ENCODE results near the gene AQP6.
A peak's percentile ranks its signal among the peaks of the same experiment; 100 is the strongest.

The AQP6 gene

GRCh38 chr12:50006280-50006679, 33.5 kb downstream of the AQP6 start:
- DNase-seq (ENCODE audit: low read depth, low spot score), result no peak
- TF ChIP-seq, protein P1, sequence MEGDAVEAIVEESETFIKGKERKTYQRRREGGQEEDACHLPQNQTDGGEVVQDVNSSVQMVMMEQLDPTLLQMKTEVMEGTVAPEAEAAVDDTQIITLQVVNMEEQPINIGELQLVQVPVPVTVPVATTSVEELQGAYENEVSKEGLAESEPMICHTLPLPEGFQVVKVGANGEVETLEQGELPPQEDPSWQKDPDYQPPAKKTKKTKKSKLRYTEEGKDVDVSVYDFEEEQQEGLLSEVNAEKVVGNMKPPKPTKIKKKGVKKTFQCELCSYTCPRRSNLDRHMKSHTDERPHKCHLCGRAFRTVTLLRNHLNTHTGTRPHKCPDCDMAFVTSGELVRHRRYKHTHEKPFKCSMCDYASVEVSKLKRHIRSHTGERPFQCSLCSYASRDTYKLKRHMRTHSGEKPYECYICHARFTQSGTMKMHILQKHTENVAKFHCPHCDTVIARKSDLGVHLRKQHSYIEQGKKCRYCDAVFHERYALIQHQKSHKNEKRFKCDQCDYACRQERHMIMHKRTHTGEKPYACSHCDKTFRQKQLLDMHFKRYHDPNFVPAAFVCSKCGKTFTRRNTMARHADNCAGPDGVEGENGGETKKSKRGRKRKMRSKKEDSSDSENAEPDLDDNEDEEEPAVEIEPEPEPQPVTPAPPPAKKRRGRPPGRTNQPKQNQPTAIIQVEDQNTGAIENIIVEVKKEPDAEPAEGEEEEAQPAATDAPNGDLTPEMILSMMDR (IDR thresholded peaks at IDR 0.05; ENCODE audit: low read depth, low read length), result no peak
- no peak overlapping the region for H3K4me3 ChIP-seq (ENCODE audit: low read depth, low read length)
- in situ Hi-C loops (cut with HindIII; ENCODE audit: low sequenced_read_pairs), result no loop called here

DNA sequence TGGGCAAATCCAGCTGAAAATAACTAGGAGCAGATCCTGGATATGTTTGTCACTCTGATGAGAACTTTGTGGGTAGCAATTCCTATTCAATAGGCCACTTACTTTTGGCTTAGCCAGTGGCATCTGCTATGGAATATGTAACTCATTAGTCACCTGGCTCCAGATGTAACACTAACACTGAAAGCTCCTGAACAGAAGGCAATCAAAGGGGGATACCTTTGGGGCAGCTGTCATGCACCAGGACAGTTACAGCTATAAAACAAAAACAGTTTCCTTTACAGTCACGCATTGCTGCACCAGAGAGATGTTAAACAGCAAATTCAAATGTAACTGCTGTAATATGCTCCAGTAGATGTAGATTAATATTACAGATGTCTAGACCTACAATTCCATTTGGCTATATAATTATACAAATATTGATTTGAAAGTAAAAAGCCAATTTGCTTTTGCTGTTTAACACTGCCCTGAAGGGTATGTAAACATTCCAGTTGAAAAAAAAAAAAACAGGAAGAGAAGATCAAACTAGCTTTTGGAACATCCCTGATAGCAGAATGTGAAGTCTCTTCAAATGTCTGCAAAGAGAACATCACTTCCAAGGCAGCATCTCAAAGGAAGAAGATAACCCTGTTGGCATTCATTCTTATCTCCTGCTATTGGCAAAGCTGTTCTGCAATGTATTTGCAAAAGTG, 34.2 kb downstream of the AQP6 start:
- no peak overlapping the region for H3K4me3 ChIP-seq (ENCODE audit: low read depth, low read length)
- in situ Hi-C loops (cut with HindIII; ENCODE audit: low sequenced_read_pairs), result no loop called here
- TF ChIP-seq, protein P1 (IDR thresholded peaks at IDR 0.05; ENCODE audit: low read depth, low read length), result no peak
- DNase-seq (ENCODE audit: low read depth, low spot score), result no peak

- TF ChIP-seq, protein P1 (IDR thresholded peaks at IDR 0.05; ENCODE audit: low read depth, low read length), result no peak
- H3K4me3 ChIP-seq (ENCODE audit: low read depth, low read length), result no peak overlapping the region
- in situ Hi-C loops (cut with HindIII; ENCODE audit: low sequenced_read_pairs), result no loop called here
- no peak for DNase-seq (ENCODE audit: low read depth, low spot score)
These were observed 40.8 kb downstream of the AQP6 start for GRCh38 chr12:50013361-50014147.

DNA sequence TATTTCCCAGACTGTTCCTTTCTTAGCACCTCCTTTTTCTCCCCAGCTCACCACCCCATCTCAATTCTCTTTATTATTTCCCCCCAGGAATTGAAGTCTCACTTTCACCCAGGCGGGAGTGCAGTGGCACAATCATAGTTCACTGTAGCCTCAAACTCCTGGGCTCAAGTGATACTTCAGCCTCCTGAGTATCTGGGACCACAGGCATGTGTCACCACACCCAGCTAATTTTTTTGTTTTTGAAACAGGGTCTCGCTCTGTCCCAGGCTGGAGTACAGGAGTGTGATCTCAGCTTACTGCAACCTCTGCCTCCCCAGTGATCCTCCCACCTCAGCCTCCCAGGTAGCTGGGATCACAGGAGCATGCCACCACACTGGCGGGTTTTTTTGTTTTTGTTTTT, 41.6 kb downstream of the AQP6 start:
- TF ChIP-seq, protein P1 (IDR thresholded peaks at IDR 0.05; ENCODE audit: low read depth, low read length), result no peak
- H3K4me3 ChIP-seq (ENCODE audit: low read depth, low read length), result no peak overlapping the region
- no peak for DNase-seq (ENCODE audit: low read depth, low spot score)
- in situ Hi-C loops (cut with HindIII; ENCODE audit: low sequenced_read_pairs), result no loop called here

- no peak overlapping the region for H3K4me3 ChIP-seq (ENCODE audit: low read depth, low read length)
- TF ChIP-seq, protein P1 (IDR thresholded peaks at IDR 0.05; ENCODE audit: low read depth, low read length), result no peak
- DNase-seq (ENCODE audit: low read depth, low spot score), result peak; percentile 86
- in situ Hi-C loops (cut with HindIII; ENCODE audit: low sequenced_read_pairs), result no loop called here
These were observed 44.0 kb downstream of the AQP6 start for GRCh38 chr12:50016501-50017475.

- DNase-seq (ENCODE audit: low read depth, low spot score), result no peak
- TF ChIP-seq, protein P1 (IDR thresholded peaks at IDR 0.05; ENCODE audit: low read depth, low read length), result no peak
- H3K4me3 ChIP-seq (ENCODE audit: low read depth, low read length), result no peak overlapping the region
- in situ Hi-C loops (cut with HindIII; ENCODE audit: low sequenced_read_pairs), result no loop called here
These were observed 44.9 kb downstream of the AQP6 start for GRCh38 chr12:50017641-50018040.
